Cardiac muscle cell (in vitro differentiated cells and primary cell): ENCODE measurements around the gene FUNDC1. TPM values are rescaled to one million over a fixed set of nuclear protein-coding genes. Genes with fewer than 3 reads are reported as not detected.
A peak's percentile ranks its signal among the peaks of the same experiment; 100 is the strongest.

ENCODE experiments used
- DNase-seq, 2 donors: peaks; one replicate each; pipeline versions ENCODE4 v3.0.0 to v3.0.0-alpha.2; 2010 to 2017; ENCODE audit warnings: low read depth in 1 of 2, low spot score in 1 of 2
- H3K27ac ChIP-seq: fragments of 200-600 bp; sonication (generic); 2 replicates; pipeline ENCODE4 v1.5.1; 2016
- H3K27me3 ChIP-seq: fragments of 200-600 bp; sonication (generic); 2 replicates; pipeline ENCODE4 v1.6.0; 2016; ENCODE audit warnings: control low read depth
- H3K36me3 ChIP-seq: fragments of 200-600 bp; sonication (generic); 2 replicates; pipeline ENCODE4 v1.5.1; 2016; ENCODE audit warnings: control low read depth
- H3K4me1 ChIP-seq: fragments of 200-600 bp; sonication (generic); 2 replicates; pipeline ENCODE4 v1.8.1; 2017; ENCODE audit warnings: low read depth, mild to moderate bottlenecking, mixed run types
- H3K4me3 ChIP-seq: fragments of 200-600 bp; sonication (generic); 2 replicates; pipeline ENCODE4 v1.5.1; 2016; ENCODE audit warnings: mild to moderate bottlenecking
- H3K9me3 ChIP-seq: fragments of 200-600 bp; sonication (generic); 2 replicates; pipeline ENCODE4 v1.5.1; 2017; ENCODE audit warnings: low read depth, mild to moderate bottlenecking, control low read depth
- CTCF ChIP-seq: IDR thresholded peaks from 2 replicates; pipeline ENCODE4 v1.5.1; 2012; ENCODE audit warnings: low read depth, mild to moderate bottlenecking, low read length
- polyA plus RNA-seq: library from polyadenylated mRNA; unstranded; fragments of >200 nt; fragmentation: Nextera tagmentation; extraction: Ambion mirVana; gene quantifications from 2 replicates; pipeline ENCODE4 v1.2.1, GENCODE V29; 2016
- total RNA-seq: library from RNA; depleted of rRNA; stranded (reverse); fragments of >200 nt; gene quantifications from 2 replicates; pipeline ENCODE4 v1.2.3, GENCODE V29; 2016

The FUNDC1 gene
- 17.8 and 23.3 TPM in 2 replicates for total RNA-seq
- 37.9 and 43.8 TPM in 2 replicates for polyA plus RNA-seq

- Histone ChIP-seq H3K9me3 (no peaks in the 10 kb centered on the region), H3K27ac (peak within 1 kb of the TSS; percentile 74), H3K4me1 (no peaks in the 10 kb centered on the region), H3K36me3 (no peaks in the 10 kb centered on the region), H3K27me3 (no peaks in the 10 kb centered on the region), H3K4me3 (peak within 1 kb of the TSS; percentile 67)
- DNase-seq, result peak; percentile 92 to 96
- TF ChIP-seq CTCF, result peak; percentile 23
These were observed at the start of gene FUNDC1 for GRCh38 chrX:44542567-44543325. FUNDC1 (minus strand) TSS chrX:44542859; CDS start chrX:44542832, 27 bp downstream.

GRCh38 chrX:44585866-44586265 lies 43.2 kb upstream of the FUNDC1 start:
- Histone ChIP-seq H3K36me3 (no peaks in the 10 kb centered on the region), H3K27me3 (no peaks in the 10 kb centered on the region), H3K4me1 (no peaks in the 10 kb centered on the region), H3K4me3 (no peak overlapping the region), H3K9me3 (no peaks in the 10 kb centered on the region), H3K27ac (no peak overlapping the region)
- no peak for TF ChIP-seq CTCF
- no peak for DNase-seq

GRCh38 chrX:44580466-44580865 lies 37.8 kb upstream of the FUNDC1 start:
- Histone ChIP-seq H3K9me3 (no peaks in the 10 kb centered on the region), H3K27me3 (no peaks in the 10 kb centered on the region), H3K4me3 (no peak overlapping the region), H3K36me3 (no peaks in the 10 kb centered on the region), H3K27ac (no peak overlapping the region), H3K4me1 (no peaks in the 10 kb centered on the region)
- DNase-seq, result peak in 1 of 2 donors; percentile 24
- TF ChIP-seq CTCF, result no peak

- H3K9me3 ChIP-seq, result no peaks in the 10 kb centered on the region
- H3K27me3 ChIP-seq, result no peaks in the 10 kb centered on the region
- DNase-seq, result no peak
- TF ChIP-seq CTCF, result no peak
- no peaks in the 10 kb centered on the region for H3K4me1 ChIP-seq
- H3K36me3 ChIP-seq, result no peaks in the 10 kb centered on the region
- H3K27ac ChIP-seq, result no peak overlapping the region
- no peak overlapping the region for H3K4me3 ChIP-seq
These were observed 29.8 kb upstream of the FUNDC1 start for GRCh38 chrX:44572340-44572938.

- no peak overlapping the region for H3K4me3 ChIP-seq
- H3K27me3 ChIP-seq, result no peaks in the 10 kb centered on the region
- H3K27ac ChIP-seq, result no peak overlapping the region
- peak in 1 of 2 donors; percentile 32 for DNase-seq
- no peak for TF ChIP-seq CTCF
- no peaks in the 10 kb centered on the region for H3K36me3 ChIP-seq
- H3K4me1 ChIP-seq, result no peaks in the 10 kb centered on the region
- no peaks in the 10 kb centered on the region for H3K9me3 ChIP-seq
These were observed 27.9 kb upstream of the FUNDC1 start for GRCh38 chrX:44570522-44570921.
